Gastroesophageal sphincter (tissue), 3 donors: ENCODE measurements around the gene IL36B.

Experiments
- EP300 ChIP-seq: sonication (generic); formaldehyde crosslinking; IDR thresholded peaks from one replicate; pipeline ENCODE4 v1.6.1; 2017; ENCODE audit warnings: antibody characterized with exemption, mild to moderate bottlenecking
- POLR2A ChIP-seq, 2 donors: fragments of 450-650 bp; IDR thresholded peaks; one replicate each; pipeline ENCODE4 v1.6.1; 2017; ENCODE audit warnings: antibody characterized with exemption in 2 of 2, mild to moderate bottlenecking in 2 of 2, moderate library complexity in 1 of 2
- TF ChIP-seq, protein P1 (sequence below), 4 experiments: fragments of 200-600 bp in 2 of 4; fragments of 450-650 bp in 2 of 4; sonication (generic) in 1 of 4; IDR thresholded peaks; one replicate each; pipeline ENCODE4 v1.5.1; 2017 to 2019; ENCODE audit warnings: antibody characterized with exemption in 4 of 4, mild to moderate bottlenecking in 2 of 4, moderate library complexity in 2 of 4

DNA sequence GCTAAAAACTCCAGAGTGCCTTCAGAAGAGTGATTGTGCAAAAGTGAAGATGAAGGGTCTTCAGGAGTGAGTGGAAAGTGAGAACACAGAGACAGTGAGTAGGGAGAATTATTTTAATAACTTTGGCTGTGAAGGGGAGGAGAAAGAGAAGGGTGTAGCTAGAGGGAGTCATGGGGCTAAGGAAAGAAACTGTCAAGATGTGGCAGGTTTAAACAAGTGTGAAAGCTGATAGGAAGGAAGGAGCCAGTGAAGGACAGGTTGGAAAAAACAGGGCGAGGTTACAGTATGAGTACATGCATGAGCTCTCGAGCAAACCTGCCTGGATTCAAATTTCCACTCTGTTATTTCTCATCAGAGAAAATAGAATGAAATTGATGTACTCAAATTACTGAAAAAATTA is 32.9 kb upstream of the IL36B start:
- TF ChIP-seq, protein P1, sequence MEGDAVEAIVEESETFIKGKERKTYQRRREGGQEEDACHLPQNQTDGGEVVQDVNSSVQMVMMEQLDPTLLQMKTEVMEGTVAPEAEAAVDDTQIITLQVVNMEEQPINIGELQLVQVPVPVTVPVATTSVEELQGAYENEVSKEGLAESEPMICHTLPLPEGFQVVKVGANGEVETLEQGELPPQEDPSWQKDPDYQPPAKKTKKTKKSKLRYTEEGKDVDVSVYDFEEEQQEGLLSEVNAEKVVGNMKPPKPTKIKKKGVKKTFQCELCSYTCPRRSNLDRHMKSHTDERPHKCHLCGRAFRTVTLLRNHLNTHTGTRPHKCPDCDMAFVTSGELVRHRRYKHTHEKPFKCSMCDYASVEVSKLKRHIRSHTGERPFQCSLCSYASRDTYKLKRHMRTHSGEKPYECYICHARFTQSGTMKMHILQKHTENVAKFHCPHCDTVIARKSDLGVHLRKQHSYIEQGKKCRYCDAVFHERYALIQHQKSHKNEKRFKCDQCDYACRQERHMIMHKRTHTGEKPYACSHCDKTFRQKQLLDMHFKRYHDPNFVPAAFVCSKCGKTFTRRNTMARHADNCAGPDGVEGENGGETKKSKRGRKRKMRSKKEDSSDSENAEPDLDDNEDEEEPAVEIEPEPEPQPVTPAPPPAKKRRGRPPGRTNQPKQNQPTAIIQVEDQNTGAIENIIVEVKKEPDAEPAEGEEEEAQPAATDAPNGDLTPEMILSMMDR (IDR thresholded peaks at IDR 0.05) = no peak
- no peak for TF ChIP-seq POLR2A (IDR thresholded peaks at IDR 0.05)
- no peak for TF ChIP-seq EP300
